NB4 (cell line): ENCODE measurements around the gene DCAF6.

ENCODE experiments used
- CTCF ChIP-seq: IDR thresholded peaks from one replicate; pipeline ENCODE4 v1.5.1; 2012; ENCODE audit warnings: low read depth, low read length
- MAX ChIP-seq: IDR thresholded peaks from 2 replicates; pipeline ENCODE4 v1.6.1; 2011; ENCODE audit warnings: low read depth, low read length
- MYC ChIP-seq: IDR thresholded peaks from 2 replicates; pipeline ENCODE4 v1.6.1; 2011; ENCODE audit warnings: low read depth, low read length
- POLR2A ChIP-seq: IDR thresholded peaks from 2 replicates; pipeline ENCODE4 v1.6.1; 2011; ENCODE audit warnings: mild to moderate bottlenecking; ENCODE audit not compliant: insufficient read length; ENCODE audit errors: extremely low read depth

DNA sequence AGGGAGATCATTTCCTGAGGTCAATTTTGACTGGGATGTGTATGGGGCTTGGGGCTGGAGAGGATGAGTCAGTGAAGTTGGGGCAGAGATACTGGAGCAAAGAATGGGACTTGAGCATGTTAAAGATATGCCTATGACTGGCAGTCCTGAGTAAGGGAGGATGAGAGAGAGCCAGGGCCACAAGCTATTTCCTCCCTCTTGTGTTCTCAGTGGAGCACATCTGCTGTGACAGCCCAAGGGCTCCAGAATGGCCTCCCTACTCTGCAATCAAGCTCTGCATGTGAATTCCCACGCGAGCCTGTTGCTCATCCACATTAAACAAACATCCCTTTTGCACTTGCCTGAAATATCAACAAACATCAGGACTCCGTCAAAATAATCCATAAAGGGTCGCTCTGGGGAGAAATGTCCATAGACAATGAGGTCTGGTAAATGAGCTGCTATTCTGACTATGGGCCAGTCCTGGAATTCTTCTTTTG lies 31.8 kb upstream of the DCAF6 start:
- TF ChIP-seq POLR2A, result no peak
- no peak for TF ChIP-seq MYC
- no peak for TF ChIP-seq CTCF
- no peak for TF ChIP-seq MAX
